A673 (cell line): Measurements from ENCODE around the gene KIF4A. TPM values are rescaled to one million over a fixed set of nuclear protein-coding genes. Genes with fewer than 3 reads are reported as not detected.

Experiments
- BruUV-seq: library from RNA; stranded (reverse); fragments of 400-500 nt; replicated peaks from 2 replicates; lab custom pipeline; 2021; lab: Mats Ljungman, UMichigan
- CTCF ChIA-PET: fragments of 300-600 bp; sonication (Branson Sonifier 250); formaldehyde crosslinking; loops from one replicate; lab custom pipeline; 2022; ENCODE audit warnings: antibody characterized with exemption; lab: Charles Lee
- POLR2A ChIA-PET: fragments of 300-600 bp; sonication (Branson Sonifier 250); formaldehyde crosslinking; loops from one replicate; lab custom pipeline; 2022; ENCODE audit warnings: antibody characterized with exemption; ENCODE audit not compliant: low non-redundant PET; lab: Charles Lee
- DNase-seq: peaks from one replicate; pipeline ENCODE4 v3.0.0-alpha.2; 2015; ENCODE audit warnings: low spot score
- H3K27ac ChIP-seq: fragments of 200-600 bp; sonication (generic); 2 replicates; pipeline ENCODE4 v1.5.1; 2016; ENCODE audit warnings: mixed run types, low read depth, mild to moderate bottlenecking, mixed read lengths, antibody characterized with exemption, low read length; ENCODE audit not compliant: poor library complexity, severe bottlenecking
- H3K27me3 ChIP-seq: fragments of 200-600 bp; sonication (generic); replicated peaks from 2 replicates; pipeline ENCODE4 v1.6.1; 2017; ENCODE audit warnings: mixed run types, low read depth, mild to moderate bottlenecking, mixed read lengths, antibody characterized with exemption, low read length; ENCODE audit not compliant: insufficient read depth, poor library complexity
- H3K36me3 ChIP-seq: fragments of 200-600 bp; sonication (generic); 2 replicates; pipeline ENCODE4 v1.6.1; 2016; ENCODE audit warnings: mixed run types, mild to moderate bottlenecking, mixed read lengths, antibody characterized with exemption, low read length; ENCODE audit not compliant: insufficient read depth, poor library complexity, severe bottlenecking
- H3K4me1 ChIP-seq: fragments of 200-600 bp; sonication (generic); 2 replicates; pipeline ENCODE4 v1.6.1; 2017; ENCODE audit warnings: mixed run types, mild to moderate bottlenecking, mixed read lengths, antibody characterized with exemption, low read length; ENCODE audit not compliant: insufficient read depth, poor library complexity, severe bottlenecking
- H3K4me3 ChIP-seq: fragments of 200-600 bp; sonication (generic); 2 replicates; pipeline ENCODE4 v1.5.1; 2016; ENCODE audit warnings: low read depth, mixed run types, mild to moderate bottlenecking, mixed read lengths, low read length; ENCODE audit not compliant: poor library complexity, severe bottlenecking
- H3K9me3 ChIP-seq: fragments of 200-600 bp; sonication (generic); 2 replicates; pipeline ENCODE4 v1.6.1; 2016; ENCODE audit warnings: mixed run types, low read depth, mild to moderate bottlenecking, mixed read lengths, antibody characterized with exemption, low read length; ENCODE audit not compliant: poor library complexity, severe bottlenecking
- CTCF ChIP-seq: fragments of 300-800, 200-600 bp; sonication (generic); conservative IDR thresholded peaks from 2 replicates; pipeline ENCODE4 v1.5.1; 2017; ENCODE audit warnings: low read depth, mild to moderate bottlenecking, antibody characterized with exemption, low read length, moderate library complexity, mixed read lengths
- EZH2 ChIP-seq: fragments of 200-600 bp; sonication (generic); IDR thresholded peaks from 2 replicates; pipeline ENCODE4 v1.6.1; 2017; ENCODE audit warnings: borderline replicate concordance, low read depth, mild to moderate bottlenecking, mixed read lengths, antibody characterized with exemption, low read length; ENCODE audit not compliant: poor library complexity, severe bottlenecking
- intact Hi-C: fragments of 100-400 bp; cut with micrococcal nuclease; formaldehyde crosslinking; loops from one replicate; pipeline ENCODE4 v1.10.0; 2022; ENCODE audit not compliant: unreplicated experiment
- total RNA-seq: library from RNA; stranded (reverse); gene quantifications from 2 replicates; pipeline ENCODE4 v1.2.3, GENCODE V29; 2021

Gene KIF4A
- total RNA-seq, 1 experiment from 2014 or later: 76.7 TPM

DNA sequence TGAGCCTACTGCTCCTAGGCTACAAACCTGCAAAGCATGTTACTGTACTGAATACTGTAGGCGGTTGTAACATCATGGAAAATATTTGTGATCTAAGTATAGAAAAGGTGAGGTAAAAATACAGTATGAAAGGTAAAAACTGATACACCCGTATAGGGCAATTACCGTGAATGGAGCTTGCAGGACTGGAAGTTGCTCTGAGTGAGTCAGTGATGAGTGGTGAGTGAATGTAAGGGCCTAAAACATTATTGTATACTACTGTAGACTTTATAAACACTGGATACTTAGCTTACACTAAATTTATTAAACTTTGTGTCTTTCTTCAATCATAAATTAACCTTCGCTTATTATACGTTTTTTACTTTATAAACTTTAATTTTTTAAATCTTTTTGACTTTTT lies 3.7 kb downstream of the KIF4A start:
- Histone ChIP-seq H3K4me1 (peaks cover 2% of the 10 kb centered on the region), H3K4me3 (no peak overlapping the region), H3K36me3 (peaks cover 5% of the 10 kb centered on the region), H3K27me3 (no peaks in the 10 kb centered on the region), H3K9me3 (no peaks in the 10 kb centered on the region), H3K27ac (no peak overlapping the region)
- BruUV-seq: no TSS peak
- POLR2A ChIA-PET: no interaction called here
- intact Hi-C loops: no loop called here
- CTCF ChIA-PET: no interaction called here
- no peak for DNase-seq
- no peak for TF ChIP-seq CTCF
- TF ChIP-seq EZH2: no peak

GRCh38 chrX:70301716-70302115 lies 11.8 kb downstream of the KIF4A start:
- H3K4me3 ChIP-seq: no peak overlapping the region
- intact Hi-C loops: no loop called here
- POLR2A ChIA-PET: no interaction called here
- CTCF ChIA-PET: no interaction called here
- no peaks in the 10 kb centered on the region for H3K4me1 ChIP-seq
- no peaks in the 10 kb centered on the region for H3K9me3 ChIP-seq
- no peak for DNase-seq
- H3K36me3 ChIP-seq: peaks cover 59% of the 10 kb centered on the region
- BruUV-seq: no TSS peak
- TF ChIP-seq EZH2: no peak
- TF ChIP-seq CTCF: no peak
- H3K27me3 ChIP-seq: no peaks in the 10 kb centered on the region
- no peak overlapping the region for H3K27ac ChIP-seq

DNA sequence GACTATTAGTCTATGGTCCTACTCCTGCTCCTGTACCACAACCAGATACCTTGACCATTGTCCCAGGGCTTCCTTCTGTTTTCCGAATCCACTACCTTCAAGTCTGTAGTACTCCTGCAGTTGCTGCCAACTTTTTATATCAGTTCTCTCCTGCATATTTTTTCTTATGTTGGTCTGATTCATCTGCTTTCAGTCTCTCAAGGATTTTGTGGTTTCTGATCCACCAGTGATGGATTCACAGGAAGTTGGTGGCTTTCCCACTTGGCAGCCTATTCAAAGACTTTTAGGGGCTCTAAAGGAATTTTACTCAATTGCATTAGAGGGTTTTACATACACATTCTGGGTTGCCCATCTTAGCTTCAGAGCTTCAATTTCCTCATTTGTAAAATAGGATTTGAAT lies 23.6 kb downstream of the KIF4A start:
- no peaks in the 10 kb centered on the region for H3K9me3 ChIP-seq
- ChIA-PET CTCF (no interaction called here), POLR2A (no interaction called here)
- TF ChIP-seq EZH2: no peak
- TF ChIP-seq CTCF: no peak
- H3K27ac ChIP-seq: no peak overlapping the region
- H3K4me3 ChIP-seq: no peak overlapping the region
- no peak for DNase-seq
- peaks cover 22% of the 10 kb centered on the region for H3K36me3 ChIP-seq
- H3K4me1 ChIP-seq: no peaks in the 10 kb centered on the region
- BruUV-seq: no TSS peak
- intact Hi-C loops: no loop called here
- H3K27me3 ChIP-seq: no peaks in the 10 kb centered on the region
